Measurements from ENCODE around the gene FAM181A.

FAM181A gene

DNA sequence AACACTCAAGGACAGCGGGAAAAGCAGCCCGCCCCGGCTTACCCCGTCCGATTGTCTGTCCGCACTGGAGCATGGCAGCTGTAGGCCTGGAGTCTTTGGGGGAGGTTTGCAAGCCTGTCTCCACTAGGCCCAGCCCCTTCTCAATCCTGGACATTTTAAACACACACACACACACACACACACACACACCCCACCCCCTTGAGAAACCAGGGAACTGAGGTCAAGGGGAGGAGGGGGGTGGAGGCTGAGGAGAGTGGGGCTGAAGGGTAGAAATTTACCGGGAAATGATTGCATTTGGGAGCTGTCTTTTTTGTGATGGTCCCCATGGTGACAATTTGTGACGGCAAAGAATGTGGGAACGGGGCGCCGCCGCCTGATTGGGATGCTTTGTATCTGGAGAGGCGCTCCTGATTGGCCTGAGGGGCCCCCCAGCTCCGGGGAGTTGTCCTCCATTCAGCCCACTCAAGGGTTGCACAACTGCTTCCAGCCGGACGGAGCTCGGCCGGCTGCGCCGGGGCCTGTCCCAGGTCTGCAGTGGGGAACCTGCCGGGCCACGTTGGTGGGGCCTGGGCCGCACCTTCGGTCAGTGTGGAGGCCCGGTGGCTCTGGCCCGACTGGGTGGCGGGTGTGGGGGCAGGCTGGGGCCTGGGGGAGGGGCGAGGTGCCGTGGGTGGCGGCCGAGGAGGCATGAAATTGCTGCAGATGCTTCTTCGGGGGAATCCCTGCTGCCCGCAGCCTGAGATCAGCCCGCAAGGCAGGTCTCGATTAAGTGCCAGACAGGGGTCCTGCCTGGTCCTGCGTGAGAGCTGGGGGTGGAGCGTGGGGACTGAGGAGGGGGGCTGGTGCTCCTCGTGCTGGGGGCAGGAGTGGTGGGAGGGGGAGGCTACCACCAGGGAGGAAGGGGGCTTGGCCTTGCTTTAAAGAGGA lies at the start of gene FAM181A:
Gene FAM181A, plus strand, starts transcription at position 472 of the 927 bp plus-strand sequence. CDS start 942 bp downstream, outside the sequence.
- DNase-seq (ENCODE audit: low read depth): no peak

DNA sequence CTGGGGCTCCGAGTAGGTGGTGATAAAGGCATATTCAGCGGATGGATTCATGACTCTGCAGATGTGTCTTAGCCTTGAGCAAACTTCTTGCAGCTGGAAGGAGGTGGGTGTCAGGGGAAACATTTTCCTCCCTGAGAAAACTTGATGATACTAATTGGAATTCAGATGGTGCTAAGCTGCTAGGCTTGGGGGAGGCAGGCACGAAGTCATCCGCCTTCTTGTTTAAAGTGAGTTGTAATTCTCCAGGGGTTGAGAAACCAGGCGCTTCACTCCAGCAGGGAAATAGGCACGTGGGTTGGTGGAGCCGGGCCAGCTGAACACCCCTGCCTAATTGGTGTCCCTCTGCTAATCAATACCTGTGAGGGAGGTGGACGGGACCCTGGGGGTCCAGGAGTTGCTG lies 48.9 kb upstream of the FAM181A start:
- DNase-seq (ENCODE audit: low read depth): no peak

DNA sequence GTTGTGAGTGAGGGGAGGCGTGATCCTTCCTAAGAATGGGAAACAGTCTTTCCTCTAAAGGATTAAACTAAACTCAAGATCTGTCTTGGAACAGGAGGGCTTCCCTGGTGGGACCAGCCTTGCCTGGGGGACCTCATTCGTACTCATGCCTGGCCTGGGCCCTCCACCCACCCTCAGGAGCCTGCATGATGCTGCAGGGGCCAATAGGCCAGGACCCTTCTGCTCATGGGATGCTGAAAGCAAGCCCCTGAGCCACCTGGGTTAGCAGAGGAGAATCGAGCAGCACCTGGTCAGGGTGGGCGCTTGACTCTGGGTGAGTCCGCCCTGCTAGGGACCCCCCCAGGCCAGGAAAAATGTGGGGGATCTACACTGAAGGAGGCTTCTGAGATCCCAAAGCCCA lies 48.3 kb upstream of the FAM181A start:
- DNase-seq (ENCODE audit: low read depth): no peak

- DNase-seq (ENCODE audit: low read depth): no peak
Observed at GRCh38 chr14:93879362-93879983, 47.7 kb upstream of the FAM181A start.

DNA sequence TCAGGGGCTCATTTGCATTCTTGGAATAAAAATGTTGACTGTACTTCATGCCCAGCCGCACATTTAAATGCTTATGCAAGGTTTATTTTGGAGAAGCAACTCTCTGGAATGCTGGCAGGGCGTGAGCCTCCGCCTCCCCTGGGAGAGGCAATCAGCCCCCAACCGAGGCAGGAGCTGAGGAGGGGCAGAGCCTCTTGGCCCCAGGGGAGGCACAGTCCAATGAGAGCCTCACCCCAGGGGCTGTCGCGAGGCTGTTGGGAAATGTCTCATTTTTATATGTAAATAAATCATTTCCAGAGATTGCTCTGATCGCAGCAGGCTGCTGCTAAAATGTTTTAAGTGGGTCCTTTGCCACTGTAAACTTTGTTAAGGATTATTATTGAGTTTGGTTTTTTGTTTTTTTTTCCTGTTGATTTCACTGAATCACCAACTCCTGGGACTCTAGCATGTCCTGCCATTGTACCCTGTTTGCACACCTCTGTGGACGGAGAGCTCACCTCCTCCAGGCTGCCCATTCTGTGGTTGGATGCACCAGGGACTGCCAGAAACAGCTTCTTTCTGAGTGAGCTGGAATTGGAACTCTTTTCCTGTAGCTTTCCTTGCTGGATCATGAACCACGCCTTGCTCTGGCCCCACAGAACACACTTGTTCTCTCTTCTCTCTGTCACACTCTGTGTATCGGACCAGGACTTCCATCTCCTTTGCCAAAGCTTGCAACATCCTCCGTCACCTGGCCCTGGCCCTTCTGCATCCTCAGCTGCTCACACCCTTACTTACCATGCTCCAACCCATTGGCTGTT lies 46.9 kb upstream of the FAM181A start:
- no peak for DNase-seq (ENCODE audit: low read depth)

DNA sequence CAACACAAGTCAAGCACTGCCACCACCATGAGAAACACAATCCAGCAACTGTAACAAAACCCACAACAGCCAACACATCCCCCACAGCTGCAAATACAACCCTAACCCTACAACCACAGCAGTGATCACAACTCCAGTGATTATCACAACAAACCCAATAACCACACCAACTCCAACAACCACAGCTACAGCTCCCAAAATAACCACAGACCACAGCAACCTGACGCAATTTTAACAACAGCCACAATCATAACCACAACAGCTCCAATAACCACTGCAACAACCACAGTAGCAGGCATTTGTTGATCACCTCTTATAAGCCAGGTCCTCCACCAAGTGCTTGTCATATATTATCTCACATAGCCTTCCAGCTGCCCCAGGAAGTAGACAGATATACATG lies 42.2 kb upstream of the FAM181A start:
- no peak for DNase-seq (ENCODE audit: low read depth)

GRCh38 chr14:93888995-93889394 lies 38.1 kb upstream of the FAM181A start:
- no peak for DNase-seq (ENCODE audit: low read depth)

GRCh38 chr14:93889739-93890483 lies 37.2 kb upstream of the FAM181A start:
- no peak for DNase-seq (ENCODE audit: low read depth)

- DNase-seq (ENCODE audit: low read depth): no peak
Observed at GRCh38 chr14:93891756-93892504, 35.2 kb upstream of the FAM181A start.

DNA sequence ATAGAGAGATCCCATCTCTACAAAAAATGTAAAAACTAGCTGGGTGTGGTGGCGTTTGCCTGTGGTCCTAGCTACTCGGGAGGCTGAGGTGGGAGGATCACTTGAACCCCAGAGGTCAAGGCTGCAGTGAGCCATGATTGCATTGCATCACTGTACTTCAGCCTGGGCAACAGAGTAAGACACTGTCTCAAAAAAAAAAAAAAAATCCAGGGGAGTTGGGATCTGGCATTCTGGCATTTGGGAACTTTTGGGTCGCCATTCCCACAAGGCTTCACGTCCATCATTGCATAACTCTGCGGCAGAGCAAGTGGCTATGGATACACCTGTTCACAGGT lies 34.7 kb upstream of the FAM181A start:
- DNase-seq (ENCODE audit: low read depth): no peak

DNA sequence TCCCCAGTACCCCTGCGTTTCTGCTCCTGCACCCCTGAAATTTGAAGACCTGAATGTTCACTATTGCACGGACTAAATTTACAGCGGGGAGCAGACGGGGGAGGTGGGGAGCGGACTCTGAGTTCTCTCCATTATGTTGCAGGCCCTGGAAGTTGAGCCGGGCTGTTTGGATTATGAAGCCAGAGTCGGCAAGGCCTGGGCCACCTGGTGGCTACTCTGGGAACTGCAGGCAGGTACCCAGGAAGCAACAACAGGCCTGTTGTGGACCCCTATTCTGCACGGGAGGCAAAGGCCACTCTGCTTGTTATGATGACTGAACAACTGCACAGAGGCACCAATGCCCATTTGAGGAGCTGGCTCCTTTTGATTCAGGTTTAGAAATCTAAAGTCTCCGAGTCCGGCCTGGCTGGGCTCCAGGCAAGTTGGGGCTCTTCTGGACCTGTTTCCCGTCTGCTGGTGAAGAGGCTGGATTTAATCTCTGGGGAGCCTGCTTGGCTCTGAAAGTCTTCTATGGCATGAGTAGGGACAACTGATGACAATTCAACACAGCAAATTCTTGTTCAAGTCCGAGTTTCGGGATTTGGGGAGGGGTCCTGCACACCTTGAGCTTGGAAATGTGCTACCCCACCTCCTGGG lies 34.1 kb upstream of the FAM181A start:
- peak; percentile 29 for DNase-seq (ENCODE audit: low read depth)

- DNase-seq (ENCODE audit: low read depth): no peak
Observed at GRCh38 chr14:93893661-93894261, 33.4 kb upstream of the FAM181A start.

DNA sequence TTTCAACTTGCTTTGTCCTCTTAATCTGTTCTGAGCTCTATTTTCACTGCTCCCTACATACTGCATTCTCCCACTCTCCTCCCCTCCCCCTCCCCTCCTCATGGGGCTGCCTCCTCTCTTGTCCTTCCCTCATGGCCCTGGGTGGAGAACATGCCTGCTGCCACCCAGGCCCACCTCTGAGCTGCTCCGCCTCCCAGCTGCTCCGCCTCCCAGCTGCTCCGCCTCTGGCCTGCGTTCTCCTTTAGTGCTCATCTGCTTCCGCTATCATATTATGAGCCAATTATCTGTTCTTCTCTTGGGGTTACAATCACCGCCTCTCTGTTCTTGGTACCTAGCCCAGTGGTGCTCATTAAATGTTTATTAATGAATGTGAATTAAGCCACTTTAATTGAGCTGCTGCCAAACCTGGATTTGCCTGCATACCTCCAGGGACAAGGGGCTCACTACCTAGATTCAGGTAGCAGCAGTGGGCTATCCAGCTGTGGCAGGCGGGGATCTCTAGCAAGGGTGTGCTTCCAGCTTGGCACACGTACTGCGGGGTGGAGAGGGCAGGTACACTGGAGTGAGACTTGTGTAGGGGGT lies 32.0 kb upstream of the FAM181A start:
- DNase-seq (ENCODE audit: low read depth): no peak

GRCh38 chr14:93897476-93897845 lies 29.7 kb upstream of the FAM181A start:
- DNase-seq (ENCODE audit: low read depth): no peak

GRCh38 chr14:93898081-93898611 lies 29.0 kb upstream of the FAM181A start:
- no peak for DNase-seq (ENCODE audit: low read depth)

GRCh38 chr14:93898731-93899130 lies 28.4 kb upstream of the FAM181A start:
- DNase-seq (ENCODE audit: low read depth): no peak

DNA sequence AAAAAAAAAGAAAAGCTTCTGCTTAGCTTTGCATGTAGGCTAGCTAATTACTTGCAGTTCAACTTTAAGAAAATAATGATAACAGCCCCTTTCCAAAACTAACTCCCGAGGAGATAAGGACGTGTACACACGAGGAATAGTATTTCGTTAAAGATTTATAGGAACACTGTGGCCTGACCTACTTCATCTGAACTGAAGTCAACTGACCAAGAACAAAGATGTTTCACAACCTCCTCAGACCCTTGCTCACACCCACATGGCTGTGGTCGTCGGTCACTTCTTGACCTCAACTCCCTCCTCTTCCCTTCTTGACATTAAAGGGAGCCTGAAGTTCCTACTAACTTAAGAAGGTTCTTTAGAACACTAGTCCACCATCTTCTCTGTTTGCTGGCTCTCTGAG lies 25.3 kb upstream of the FAM181A start:
- DNase-seq (ENCODE audit: low read depth): no peak

- DNase-seq (ENCODE audit: low read depth): no peak
Observed at GRCh38 chr14:93902619-93903307, 24.4 kb upstream of the FAM181A start.
